DMS79 treated with DMSO at 0.1 percent for 48 hours (cell line): ENCODE measurements around the gene RNGTT.
"Not testable (repeated sequence)": the region's sequence is repeated elsewhere in the genome, so short reads cannot be mapped to it uniquely, and the experiment has no call there.

Experiments used
- DNase-seq: peaks from one replicate; lab custom pipeline; 2025; lab: John Stamatoyannopoulos, UW

Gene RNGTT

GRCh38 chr6:88722686-88723085 lies 240.7 kb downstream of the RNGTT start:
- DNase-seq = no peak

GRCh38 chr6:88716399-88716798 lies 247.0 kb downstream of the RNGTT start:
- not testable (repeated sequence) for DNase-seq

GRCh38 chr6:88712243-88712936 lies 251.0 kb downstream of the RNGTT start:
- no peak for DNase-seq

- DNase-seq = no peak
Observed at GRCh38 chr6:88709819-88710246, 253.6 kb downstream of the RNGTT start.

- DNase-seq = no peak
Observed at GRCh38 chr6:88708197-88708744, 255.1 kb downstream of the RNGTT start.

- DNase-seq = no peak
Observed at GRCh38 chr6:88705601-88706000, 257.8 kb downstream of the RNGTT start.

GRCh38 chr6:88704980-88705379 lies 258.4 kb downstream of the RNGTT start:
- DNase-seq = no peak

GRCh38 chr6:88702956-88703556 lies 260.4 kb downstream of the RNGTT start:
- DNase-seq = no peak

GRCh38 chr6:88698661-88699060 lies 264.8 kb downstream of the RNGTT start:
- no peak for DNase-seq

GRCh38 chr6:88695937-88696336 lies 267.5 kb downstream of the RNGTT start:
- DNase-seq = no peak

GRCh38 chr6:88683734-88684133 lies 279.7 kb downstream of the RNGTT start:
- DNase-seq = no peak

GRCh38 chr6:88680654-88681053 lies 282.8 kb downstream of the RNGTT start:
- no peak for DNase-seq

- DNase-seq = no peak
Observed at GRCh38 chr6:88679841-88680240, 283.6 kb downstream of the RNGTT start.

GRCh38 chr6:88677356-88677755 lies 286.1 kb downstream of the RNGTT start:
- no peak for DNase-seq

- DNase-seq = no peak
Observed at GRCh38 chr6:88671624-88672023, 291.8 kb downstream of the RNGTT start.

- no peak for DNase-seq
Observed at GRCh38 chr6:88670369-88670768, 293.0 kb downstream of the RNGTT start.

- DNase-seq = no peak
Observed at GRCh38 chr6:88669475-88669874, 293.9 kb downstream of the RNGTT start.

GRCh38 chr6:88666901-88667300 lies 296.5 kb downstream of the RNGTT start:
- DNase-seq = no peak

- no peak for DNase-seq
Observed at GRCh38 chr6:88665131-88665530, 298.3 kb downstream of the RNGTT start.

- DNase-seq = peak; percentile 5
Observed at GRCh38 chr6:88663801-88664200, 299.6 kb downstream of the RNGTT start.

GRCh38 chr6:88662653-88663174 lies 300.7 kb downstream of the RNGTT start:
- DNase-seq = no peak

GRCh38 chr6:88662163-88662580 lies 301.2 kb downstream of the RNGTT start:
- DNase-seq = peak; percentile 3

- DNase-seq = no peak
Observed at GRCh38 chr6:88661136-88661535, 302.3 kb downstream of the RNGTT start.
